Measurements from ENCODE around the gene LSP1.

LSP1 gene

GRCh38 chr11:1854949-1855885, 2.3 kb downstream of the LSP1 start:
- no peak for DNase-seq (ENCODE audit: low read depth in 1 of 2, low spot score in 1 of 2)
- Histone ChIP-seq H3K27me3 (ENCODE audit: insufficient read depth, poor library complexity, severe bottlenecking) (no peaks in the 10 kb centered on the region), H3K27ac (replicated peaks) (no peak overlapping the region), H3K4me3 (replicated peaks; ENCODE audit: insufficient read depth, low read length) (peak overlapping the region; percentile 60)
- TF ChIP-seq SPI1 (IDR thresholded peaks at IDR 0.05; ENCODE audit: borderline replicate concordance, low read depth): no peak
- no peak for TF ChIP-seq POLR2AphosphoS5 (IDR thresholded peaks at IDR 0.05; ENCODE audit: low read depth)
- no peak for TF ChIP-seq GABPA (IDR thresholded peaks at IDR 0.05; ENCODE audit: low read depth)
- TF ChIP-seq, protein P1, sequence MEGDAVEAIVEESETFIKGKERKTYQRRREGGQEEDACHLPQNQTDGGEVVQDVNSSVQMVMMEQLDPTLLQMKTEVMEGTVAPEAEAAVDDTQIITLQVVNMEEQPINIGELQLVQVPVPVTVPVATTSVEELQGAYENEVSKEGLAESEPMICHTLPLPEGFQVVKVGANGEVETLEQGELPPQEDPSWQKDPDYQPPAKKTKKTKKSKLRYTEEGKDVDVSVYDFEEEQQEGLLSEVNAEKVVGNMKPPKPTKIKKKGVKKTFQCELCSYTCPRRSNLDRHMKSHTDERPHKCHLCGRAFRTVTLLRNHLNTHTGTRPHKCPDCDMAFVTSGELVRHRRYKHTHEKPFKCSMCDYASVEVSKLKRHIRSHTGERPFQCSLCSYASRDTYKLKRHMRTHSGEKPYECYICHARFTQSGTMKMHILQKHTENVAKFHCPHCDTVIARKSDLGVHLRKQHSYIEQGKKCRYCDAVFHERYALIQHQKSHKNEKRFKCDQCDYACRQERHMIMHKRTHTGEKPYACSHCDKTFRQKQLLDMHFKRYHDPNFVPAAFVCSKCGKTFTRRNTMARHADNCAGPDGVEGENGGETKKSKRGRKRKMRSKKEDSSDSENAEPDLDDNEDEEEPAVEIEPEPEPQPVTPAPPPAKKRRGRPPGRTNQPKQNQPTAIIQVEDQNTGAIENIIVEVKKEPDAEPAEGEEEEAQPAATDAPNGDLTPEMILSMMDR (IDR thresholded peaks at IDR 0.05; ENCODE audit: insufficient read depth, low read length): no peak
- TF ChIP-seq, protein P2, sequence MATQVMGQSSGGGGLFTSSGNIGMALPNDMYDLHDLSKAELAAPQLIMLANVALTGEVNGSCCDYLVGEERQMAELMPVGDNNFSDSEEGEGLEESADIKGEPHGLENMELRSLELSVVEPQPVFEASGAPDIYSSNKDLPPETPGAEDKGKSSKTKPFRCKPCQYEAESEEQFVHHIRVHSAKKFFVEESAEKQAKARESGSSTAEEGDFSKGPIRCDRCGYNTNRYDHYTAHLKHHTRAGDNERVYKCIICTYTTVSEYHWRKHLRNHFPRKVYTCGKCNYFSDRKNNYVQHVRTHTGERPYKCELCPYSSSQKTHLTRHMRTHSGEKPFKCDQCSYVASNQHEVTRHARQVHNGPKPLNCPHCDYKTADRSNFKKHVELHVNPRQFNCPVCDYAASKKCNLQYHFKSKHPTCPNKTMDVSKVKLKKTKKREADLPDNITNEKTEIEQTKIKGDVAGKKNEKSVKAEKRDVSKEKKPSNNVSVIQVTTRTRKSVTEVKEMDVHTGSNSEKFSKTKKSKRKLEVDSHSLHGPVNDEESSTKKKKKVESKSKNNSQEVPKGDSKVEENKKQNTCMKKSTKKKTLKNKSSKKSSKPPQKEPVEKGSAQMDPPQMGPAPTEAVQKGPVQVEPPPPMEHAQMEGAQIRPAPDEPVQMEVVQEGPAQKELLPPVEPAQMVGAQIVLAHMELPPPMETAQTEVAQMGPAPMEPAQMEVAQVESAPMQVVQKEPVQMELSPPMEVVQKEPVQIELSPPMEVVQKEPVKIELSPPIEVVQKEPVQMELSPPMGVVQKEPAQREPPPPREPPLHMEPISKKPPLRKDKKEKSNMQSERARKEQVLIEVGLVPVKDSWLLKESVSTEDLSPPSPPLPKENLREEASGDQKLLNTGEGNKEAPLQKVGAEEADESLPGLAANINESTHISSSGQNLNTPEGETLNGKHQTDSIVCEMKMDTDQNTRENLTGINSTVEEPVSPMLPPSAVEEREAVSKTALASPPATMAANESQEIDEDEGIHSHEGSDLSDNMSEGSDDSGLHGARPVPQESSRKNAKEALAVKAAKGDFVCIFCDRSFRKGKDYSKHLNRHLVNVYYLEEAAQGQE (IDR thresholded peaks at IDR 0.05; ENCODE audit: insufficient replicate concordance, low read depth): no peak

- DNase-seq (ENCODE audit: low read depth in 1 of 2, low spot score in 1 of 2): no peak
- no peak overlapping the region for H3K27ac ChIP-seq (replicated peaks)
- TF ChIP-seq, protein P1 (IDR thresholded peaks at IDR 0.05; ENCODE audit: insufficient read depth, low read length): no peak
- TF ChIP-seq POLR2AphosphoS5 (IDR thresholded peaks at IDR 0.05; ENCODE audit: low read depth): no peak
- TF ChIP-seq SPI1 (IDR thresholded peaks at IDR 0.05; ENCODE audit: borderline replicate concordance, low read depth): no peak
- TF ChIP-seq, protein P2 (IDR thresholded peaks at IDR 0.05; ENCODE audit: insufficient replicate concordance, low read depth): no peak
- no peak for TF ChIP-seq GABPA (IDR thresholded peaks at IDR 0.05; ENCODE audit: low read depth)
- H3K27me3 ChIP-seq (ENCODE audit: insufficient read depth, poor library complexity, severe bottlenecking): no peaks in the 10 kb centered on the region
- H3K4me3 ChIP-seq (replicated peaks; ENCODE audit: insufficient read depth, low read length): no peak overlapping the region
Observed at GRCh38 chr11:1855886-1856265, 3.0 kb downstream of the LSP1 start.

DNA sequence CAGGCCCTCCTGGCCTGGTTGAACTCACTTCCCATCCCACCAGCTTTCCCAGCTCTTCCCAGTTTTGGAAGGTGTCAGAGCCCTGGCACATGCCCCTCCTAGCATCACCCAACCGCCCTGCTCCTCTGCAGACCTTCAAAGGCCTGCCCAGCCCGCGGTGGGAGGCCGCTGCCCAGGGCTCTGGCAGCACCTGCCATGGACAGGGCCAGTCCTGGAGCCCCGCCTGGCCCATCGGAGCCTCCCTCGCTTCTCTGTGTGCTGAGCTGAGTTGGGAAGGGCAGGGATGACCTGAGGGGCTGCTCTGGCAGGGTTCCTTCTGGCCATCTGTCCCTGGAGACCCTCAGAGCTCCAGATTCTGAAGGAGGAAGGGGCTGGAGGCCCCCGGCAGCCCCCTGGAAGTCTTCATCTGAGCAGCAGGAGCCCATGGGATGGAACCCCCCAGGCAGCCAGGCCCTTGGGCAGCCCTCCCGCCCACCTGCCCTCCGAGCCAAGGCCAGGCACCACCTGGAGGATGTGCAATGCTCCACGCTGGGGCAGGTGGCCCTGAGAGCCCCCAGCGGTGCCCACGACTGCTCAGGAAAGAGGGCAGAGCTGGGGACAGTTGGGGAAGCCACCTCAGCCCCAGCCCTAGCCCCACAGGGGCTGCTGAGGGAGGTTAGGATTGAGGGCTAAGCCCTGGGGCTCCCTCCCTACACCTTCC, 3.6 kb downstream of the LSP1 start:
- H3K4me3 ChIP-seq (replicated peaks; ENCODE audit: insufficient read depth, low read length): no peak overlapping the region

More for the DNA sequence above, 3.6 kb downstream of the LSP1 start:
- Histone ChIP-seq H3K27me3 (ENCODE audit: insufficient read depth, poor library complexity, severe bottlenecking) (no peaks in the 10 kb centered on the region), H3K27ac (replicated peaks) (no peak overlapping the region)
- TF ChIP-seq SPI1 (IDR thresholded peaks at IDR 0.05; ENCODE audit: borderline replicate concordance, low read depth) (no peak), GABPA (IDR thresholded peaks at IDR 0.05; ENCODE audit: low read depth) (no peak), POLR2AphosphoS5 (IDR thresholded peaks at IDR 0.05; ENCODE audit: low read depth) (no peak)
- TF ChIP-seq, protein P2 (IDR thresholded peaks at IDR 0.05; ENCODE audit: insufficient replicate concordance, low read depth): no peak
- TF ChIP-seq, protein P1 (IDR thresholded peaks at IDR 0.05; ENCODE audit: insufficient read depth, low read length): no peak
- DNase-seq (ENCODE audit: low read depth in 1 of 2, low spot score in 1 of 2): no peak
